SU-DHL-6 (cell line): ENCODE results near the gene CHMP2B.
A peak's percentile ranks its signal among the peaks of the same experiment; 100 is the strongest.

Source experiments
- H2AFZ ChIP-seq: fragments of 200-600 bp; sonication (generic); 2 replicates; pipeline ENCODE4 v1.6.1; 2014; ENCODE audit warnings: low read depth, mild to moderate bottlenecking, moderate library complexity, mixed read lengths, antibody characterized with exemption, low read length; ENCODE audit not compliant: severe bottlenecking
- H3F3A ChIP-seq: fragments of 200-600 bp; shearing (Covaris generic); 2 replicates; pipeline ENCODE4 v1.6.0; 2016; ENCODE audit warnings: antibody characterized with exemption, mild to moderate bottlenecking; ENCODE audit not compliant: insufficient read depth
- H3K27ac ChIP-seq: fragments of 200-600 bp; sonication (generic); 2 replicates; pipeline ENCODE4 v1.5.1; 2016; ENCODE audit warnings: low read depth, mild to moderate bottlenecking, low read length, moderate library complexity, mixed read lengths
- H3K27me3 ChIP-seq: fragments of 200-600 bp; sonication (generic), shearing (Covaris generic); 2 replicates; pipeline ENCODE4 v1.6.0; 2014; ENCODE audit warnings: mild to moderate bottlenecking, low read length
- H3K36me3 ChIP-seq: fragments of 200-600 bp; sonication (generic); 2 replicates; pipeline ENCODE4 v1.6.1; 2014; ENCODE audit warnings: mild to moderate bottlenecking, low read length, mixed read lengths
- H3K4me2 ChIP-seq: fragments of 300-600, 200-600 bp; shearing (Covaris generic), sonication (generic); 2 replicates; pipeline ENCODE4 v1.6.0; 2014; ENCODE audit warnings: low read length, low read depth, mild to moderate bottlenecking; ENCODE audit not compliant: poor library complexity, severe bottlenecking
- H3K4me3 ChIP-seq: fragments of 200-600 bp; sonication (generic); 2 replicates; pipeline ENCODE4 v1.5.1; 2014; ENCODE audit warnings: antibody characterized with exemption, low read length, mild to moderate bottlenecking, mixed read lengths; ENCODE audit not compliant: insufficient read depth, poor library complexity, severe bottlenecking
- H3K79me2 ChIP-seq: fragments of 200-600 bp; sonication (generic); 2 replicates; pipeline ENCODE4 v1.6.1; 2014; ENCODE audit warnings: mild to moderate bottlenecking, low read length, moderate library complexity; ENCODE audit not compliant: insufficient read depth
- H3K9ac ChIP-seq: fragments of 200-600 bp; sonication (generic); 2 replicates; pipeline ENCODE4 v1.7.0; 2014; ENCODE audit warnings: mild to moderate bottlenecking, low read length
- H3K9me2 ChIP-seq: fragments of 200-600 bp; sonication (generic); replicated peaks from 2 replicates; pipeline ENCODE4 v1.6.1; 2014; ENCODE audit warnings: low read length; ENCODE audit not compliant: insufficient read depth
- H3K9me3 ChIP-seq: fragments of 200-600 bp; sonication (generic); 2 replicates; pipeline ENCODE4 v1.6.1; 2014; ENCODE audit warnings: low read length, mixed read lengths; ENCODE audit not compliant: insufficient read depth
- H4K20me1 ChIP-seq: fragments of 200-600 bp; sonication (generic); 2 replicates; pipeline ENCODE4 v1.6.1; 2014; ENCODE audit warnings: low read depth, mild to moderate bottlenecking, antibody characterized with exemption, low read length, moderate library complexity, mixed read lengths
- EZH2phosphoT487 ChIP-seq: fragments of 200-600 bp; sonication (generic), shearing (Covaris generic); conservative IDR thresholded peaks from 2 replicates; pipeline ENCODE4 v1.6.1; 2018; ENCODE audit warnings: mild to moderate bottlenecking, antibody characterized with exemption, low read length, moderate library complexity, mixed read lengths
- TF ChIP-seq, protein P1 (sequence below): fragments of 200-600 bp; sonication (generic); IDR thresholded peaks from one replicate; pipeline ENCODE4 v1.5.1; 2017; ENCODE audit warnings: antibody characterized with exemption, mild to moderate bottlenecking, low read length, moderate library complexity; ENCODE audit not compliant: insufficient read depth, poor library complexity, severe bottlenecking

The CHMP2B gene

DNA sequence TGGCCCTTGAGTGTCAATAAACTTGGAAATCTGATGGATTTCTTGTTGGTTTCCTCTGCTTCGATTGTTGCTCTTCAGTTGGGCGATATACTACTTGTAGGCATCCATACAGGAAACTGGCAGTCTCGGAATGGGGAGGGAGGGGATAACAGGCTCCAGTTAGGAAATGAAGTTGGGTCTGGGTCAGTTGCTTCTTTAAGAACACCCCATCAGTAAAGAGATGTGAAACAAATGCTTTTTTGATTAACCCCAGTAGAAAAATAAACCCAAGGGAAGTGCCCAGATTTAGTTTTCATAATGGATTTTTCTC lies 681 bp downstream of the CHMP2B start:
- Histone ChIP-seq H3K4me2 (peak overlapping the region; percentile 96), H3K27me3 (no peaks in the 10 kb centered on the region), H3K9me3 (no peaks in the 10 kb centered on the region), H3K36me3 (no peaks in the 10 kb centered on the region), H2AFZ (peak overlapping the region; percentile 97), H3K4me3 (peak overlapping the region; percentile 99), H3F3A (no peaks in the 10 kb centered on the region), H3K9ac (peak overlapping the region; percentile 89), H3K27ac (no peak overlapping the region), H3K9me2 (no peaks in the 10 kb centered on the region), H3K79me2 (peaks cover 26% of the 10 kb centered on the region), H4K20me1 (no peaks in the 10 kb centered on the region; the same call in 1 of the 2 replicates)
- TF ChIP-seq, protein P1, sequence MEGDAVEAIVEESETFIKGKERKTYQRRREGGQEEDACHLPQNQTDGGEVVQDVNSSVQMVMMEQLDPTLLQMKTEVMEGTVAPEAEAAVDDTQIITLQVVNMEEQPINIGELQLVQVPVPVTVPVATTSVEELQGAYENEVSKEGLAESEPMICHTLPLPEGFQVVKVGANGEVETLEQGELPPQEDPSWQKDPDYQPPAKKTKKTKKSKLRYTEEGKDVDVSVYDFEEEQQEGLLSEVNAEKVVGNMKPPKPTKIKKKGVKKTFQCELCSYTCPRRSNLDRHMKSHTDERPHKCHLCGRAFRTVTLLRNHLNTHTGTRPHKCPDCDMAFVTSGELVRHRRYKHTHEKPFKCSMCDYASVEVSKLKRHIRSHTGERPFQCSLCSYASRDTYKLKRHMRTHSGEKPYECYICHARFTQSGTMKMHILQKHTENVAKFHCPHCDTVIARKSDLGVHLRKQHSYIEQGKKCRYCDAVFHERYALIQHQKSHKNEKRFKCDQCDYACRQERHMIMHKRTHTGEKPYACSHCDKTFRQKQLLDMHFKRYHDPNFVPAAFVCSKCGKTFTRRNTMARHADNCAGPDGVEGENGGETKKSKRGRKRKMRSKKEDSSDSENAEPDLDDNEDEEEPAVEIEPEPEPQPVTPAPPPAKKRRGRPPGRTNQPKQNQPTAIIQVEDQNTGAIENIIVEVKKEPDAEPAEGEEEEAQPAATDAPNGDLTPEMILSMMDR, result no peak
- no peak for TF ChIP-seq EZH2phosphoT487

DNA sequence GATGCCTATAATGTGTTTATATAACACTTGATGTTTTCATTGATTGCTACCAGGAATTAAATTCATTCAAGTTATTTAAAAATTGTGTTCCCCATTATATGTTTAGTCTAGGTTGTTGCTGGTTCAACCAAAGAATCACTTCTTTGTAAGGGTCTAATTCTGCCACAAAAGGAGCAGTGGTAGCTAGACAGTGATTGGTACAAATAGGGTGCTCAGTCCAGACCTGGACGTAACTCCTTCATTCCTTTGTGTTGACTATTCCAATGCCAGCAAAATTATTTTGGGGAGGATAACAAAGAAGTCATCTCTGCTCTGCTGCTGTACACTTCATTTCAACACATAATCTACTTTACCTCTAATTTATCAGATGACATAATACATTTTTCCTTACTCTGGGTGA lies 1.2 kb downstream of the CHMP2B start:
- no peak for TF ChIP-seq EZH2phosphoT487
- TF ChIP-seq, protein P1, result no peak
- Histone ChIP-seq H3K4me3 (peak overlapping the region; percentile 99), H3K27me3 (no peaks in the 10 kb centered on the region), H3K9me3 (no peaks in the 10 kb centered on the region), H4K20me1 (no peaks in the 10 kb centered on the region; the same call in 1 of the 2 replicates), H3K79me2 (peaks cover 31% of the 10 kb centered on the region), H3F3A (no peaks in the 10 kb centered on the region), H3K4me2 (peak overlapping the region; percentile 96), H3K9me2 (no peaks in the 10 kb centered on the region), H3K27ac (no peak overlapping the region), H3K36me3 (no peaks in the 10 kb centered on the region), H2AFZ (no peak overlapping the region), H3K9ac (0 out of 2 replicates have a peak overlapping the region, but pooled peaks have one; percentile 89)

DNA sequence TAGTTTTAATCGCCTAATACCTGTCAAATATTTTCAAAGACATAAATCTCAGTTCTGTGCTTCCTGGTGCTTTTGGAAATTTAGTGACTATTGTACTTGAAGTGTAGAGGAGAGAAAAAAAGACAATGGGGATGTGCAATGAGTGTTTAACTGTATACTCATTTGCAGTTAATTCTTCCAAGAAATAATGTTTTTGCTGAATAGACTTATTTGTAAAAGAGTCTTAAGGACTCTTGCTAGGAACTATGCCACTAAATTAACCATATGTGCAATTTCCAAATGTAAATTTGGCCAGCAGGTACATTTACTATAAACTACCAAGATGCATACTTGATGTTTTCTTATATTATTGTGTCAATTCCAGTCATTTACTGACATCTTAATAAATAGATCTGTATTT lies 2.0 kb downstream of the CHMP2B start:
- TF ChIP-seq, protein P1, result no peak
- no peak for TF ChIP-seq EZH2phosphoT487
- Histone ChIP-seq H2AFZ (no peak overlapping the region), H3K9me2 (no peaks in the 10 kb centered on the region), H3K27me3 (no peaks in the 10 kb centered on the region), H3K79me2 (peaks cover 37% of the 10 kb centered on the region), H4K20me1 (no peaks in the 10 kb centered on the region; the same call in 1 of the 2 replicates), H3K9ac (no peak overlapping the region), H3F3A (no peaks in the 10 kb centered on the region), H3K4me3 (no peak overlapping the region), H3K4me2 (peak overlapping the region; percentile 96), H3K27ac (no peak overlapping the region), H3K9me3 (no peaks in the 10 kb centered on the region), H3K36me3 (no peaks in the 10 kb centered on the region)
